ENCODE results near the gene TBC1D14.

TBC1D14 gene

DNA sequence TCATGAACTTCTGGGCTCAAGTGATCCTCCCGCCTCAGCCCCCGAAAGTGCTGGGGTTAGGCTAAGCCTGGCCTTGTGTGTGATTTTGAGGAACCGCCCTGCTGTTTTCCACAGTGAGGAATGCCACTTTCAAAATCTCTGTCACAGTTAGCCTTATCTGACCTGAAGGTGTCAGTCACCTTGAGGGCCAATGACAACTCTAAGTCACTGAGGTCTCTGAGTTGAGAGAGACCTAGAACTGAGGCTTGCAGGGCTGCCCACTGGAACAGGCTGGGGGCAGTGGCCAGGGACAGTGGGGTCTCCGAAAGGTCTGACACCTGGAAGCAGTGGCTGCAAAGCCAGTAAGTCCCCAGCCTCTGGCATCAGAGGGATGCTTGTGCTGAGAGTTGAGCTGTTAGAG lies 139.7 kb downstream of the TBC1D14 start:
- in situ Hi-C loops (cut with HindIII; ENCODE audit: low pct_ligation_motif_present, low sequenced_read_pairs): no loop called here
- H3K36me3 ChIP-seq (replicated peaks): peaks cover 9% of the 10 kb centered on the region
- no peaks in the 10 kb centered on the region for H3K27me3 ChIP-seq (replicated peaks)
- DNase-seq: no peak
- TF ChIP-seq, protein P1, sequence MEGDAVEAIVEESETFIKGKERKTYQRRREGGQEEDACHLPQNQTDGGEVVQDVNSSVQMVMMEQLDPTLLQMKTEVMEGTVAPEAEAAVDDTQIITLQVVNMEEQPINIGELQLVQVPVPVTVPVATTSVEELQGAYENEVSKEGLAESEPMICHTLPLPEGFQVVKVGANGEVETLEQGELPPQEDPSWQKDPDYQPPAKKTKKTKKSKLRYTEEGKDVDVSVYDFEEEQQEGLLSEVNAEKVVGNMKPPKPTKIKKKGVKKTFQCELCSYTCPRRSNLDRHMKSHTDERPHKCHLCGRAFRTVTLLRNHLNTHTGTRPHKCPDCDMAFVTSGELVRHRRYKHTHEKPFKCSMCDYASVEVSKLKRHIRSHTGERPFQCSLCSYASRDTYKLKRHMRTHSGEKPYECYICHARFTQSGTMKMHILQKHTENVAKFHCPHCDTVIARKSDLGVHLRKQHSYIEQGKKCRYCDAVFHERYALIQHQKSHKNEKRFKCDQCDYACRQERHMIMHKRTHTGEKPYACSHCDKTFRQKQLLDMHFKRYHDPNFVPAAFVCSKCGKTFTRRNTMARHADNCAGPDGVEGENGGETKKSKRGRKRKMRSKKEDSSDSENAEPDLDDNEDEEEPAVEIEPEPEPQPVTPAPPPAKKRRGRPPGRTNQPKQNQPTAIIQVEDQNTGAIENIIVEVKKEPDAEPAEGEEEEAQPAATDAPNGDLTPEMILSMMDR (IDR thresholded peaks at IDR 0.05; ENCODE audit: low read depth, low read length, missing control alignments): no peak
- no peak overlapping the region for H3K4me3 ChIP-seq (ENCODE audit: low read depth, low read length)
- no peak overlapping the region for H3K27ac ChIP-seq

DNA sequence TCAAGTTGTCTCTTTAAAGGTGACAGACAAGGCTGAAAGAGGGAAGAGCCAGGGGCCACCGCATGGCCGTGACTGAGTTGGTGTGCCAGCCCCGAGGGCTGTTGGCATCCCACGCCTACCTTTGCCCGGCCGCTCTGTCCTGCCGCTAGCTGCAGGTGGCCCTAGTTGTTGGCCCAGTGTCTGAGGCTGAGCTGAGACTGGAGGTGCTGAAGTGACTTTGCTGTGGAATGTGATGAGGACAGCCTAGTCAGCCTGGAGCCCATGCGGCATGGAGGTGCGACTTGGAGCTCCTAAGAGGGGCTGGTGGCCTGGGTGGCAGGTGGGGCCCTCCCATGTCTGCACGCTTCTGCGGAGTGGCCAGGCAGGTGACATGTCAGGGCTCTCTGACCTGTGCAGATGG lies 140.1 kb downstream of the TBC1D14 start:
- H3K4me3 ChIP-seq (ENCODE audit: low read depth, low read length): no peak overlapping the region
- TF ChIP-seq, protein P1 (IDR thresholded peaks at IDR 0.05; ENCODE audit: low read depth, low read length, missing control alignments): no peak
- no peaks in the 10 kb centered on the region for H3K27me3 ChIP-seq (replicated peaks)
- no peak overlapping the region for H3K27ac ChIP-seq
- H3K36me3 ChIP-seq (replicated peaks): peaks cover 9% of the 10 kb centered on the region
- in situ Hi-C loops (cut with HindIII; ENCODE audit: low pct_ligation_motif_present, low sequenced_read_pairs): no loop called here
- DNase-seq: no peak

DNA sequence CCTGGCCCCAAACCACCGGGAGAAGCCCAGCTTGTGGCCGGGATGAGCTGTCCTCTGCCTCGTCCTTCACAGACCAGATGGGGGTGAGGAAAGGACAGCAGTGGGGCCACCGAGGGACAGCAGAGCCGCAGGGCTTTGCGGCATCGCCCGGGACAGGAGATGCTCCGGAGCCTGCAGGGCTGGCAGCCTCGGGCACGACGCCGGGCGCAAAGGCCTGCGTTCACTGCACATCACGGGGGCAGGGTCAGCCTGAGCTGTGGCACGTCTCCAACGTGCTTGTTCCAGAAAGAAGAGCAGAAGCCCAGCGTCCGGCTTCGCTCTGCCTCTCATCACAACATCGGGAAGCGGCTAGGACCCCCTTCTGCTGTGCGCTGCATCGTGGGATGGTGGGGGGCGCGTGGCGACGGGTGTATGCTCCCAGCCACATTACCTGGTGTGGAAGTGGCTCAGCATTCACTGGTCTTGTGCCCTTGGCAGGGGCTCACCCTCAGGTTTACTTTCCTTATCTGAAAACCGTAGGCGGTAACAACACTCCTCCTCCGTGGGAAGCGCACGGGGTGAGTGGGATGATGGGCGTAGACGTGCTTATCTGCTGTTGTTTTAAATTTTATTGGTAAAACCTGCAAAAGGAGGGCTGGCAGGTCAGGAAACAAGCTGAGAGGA lies 141.0 kb downstream of the TBC1D14 start:
- Histone ChIP-seq H3K27ac (no peak overlapping the region), H3K4me3 (ENCODE audit: low read depth, low read length) (no peak overlapping the region), H3K27me3 (replicated peaks) (no peaks in the 10 kb centered on the region), H3K36me3 (replicated peaks) (peaks cover 11% of the 10 kb centered on the region)
- in situ Hi-C loops (cut with HindIII; ENCODE audit: low pct_ligation_motif_present, low sequenced_read_pairs): no loop called here
- DNase-seq: no peak
- TF ChIP-seq, protein P1 (IDR thresholded peaks at IDR 0.05; ENCODE audit: low read depth, low read length, missing control alignments): no peak

DNA sequence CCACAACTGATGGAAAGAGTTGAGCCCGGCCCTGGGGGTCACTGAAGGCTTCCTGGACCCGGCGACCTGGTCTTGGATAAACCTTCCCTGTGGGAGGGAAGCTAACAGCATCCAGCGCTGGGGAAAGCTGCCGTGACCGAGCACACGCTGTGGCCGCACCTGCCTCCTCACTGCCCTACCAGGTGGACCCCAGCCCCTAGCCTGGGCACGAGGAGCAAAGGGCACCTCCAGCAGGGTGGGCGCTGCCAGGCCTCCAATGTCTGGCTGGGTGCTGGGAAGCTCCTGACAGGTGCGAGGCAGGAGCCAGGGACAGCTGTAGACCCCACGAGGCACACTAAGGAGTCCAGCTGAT lies 141.5 kb downstream of the TBC1D14 start:
- peaks cover 14% of the 10 kb centered on the region for H3K36me3 ChIP-seq (replicated peaks)
- H3K4me3 ChIP-seq (ENCODE audit: low read depth, low read length): no peak overlapping the region
- DNase-seq: no peak
- H3K27ac ChIP-seq: no peak overlapping the region
- TF ChIP-seq, protein P1 (IDR thresholded peaks at IDR 0.05; ENCODE audit: low read depth, low read length, missing control alignments): no peak
- in situ Hi-C loops (cut with HindIII; ENCODE audit: low pct_ligation_motif_present, low sequenced_read_pairs): no loop called here
- no peaks in the 10 kb centered on the region for H3K27me3 ChIP-seq (replicated peaks)

DNA sequence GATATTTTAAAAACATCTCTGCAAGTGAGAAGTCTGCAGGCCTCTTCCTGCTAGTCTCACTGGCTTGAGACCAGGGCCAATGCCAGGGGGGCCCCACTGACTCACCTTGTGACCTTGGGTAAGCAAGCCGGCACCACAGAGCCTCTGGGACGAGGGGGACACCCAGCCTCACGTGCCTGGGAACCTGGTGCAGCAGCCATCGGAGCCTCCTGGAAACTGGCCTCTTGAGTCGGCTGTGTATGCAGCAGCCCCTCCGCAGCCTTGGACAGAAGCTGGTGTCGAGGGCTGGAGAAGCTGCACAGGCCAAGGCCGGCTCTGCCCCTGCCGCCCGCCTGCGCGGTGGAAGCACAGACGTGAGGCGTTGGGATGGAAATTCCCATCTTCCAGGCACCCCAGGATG lies 142.3 kb downstream of the TBC1D14 start:
- no peaks in the 10 kb centered on the region for H3K27me3 ChIP-seq (replicated peaks)
- TF ChIP-seq, protein P1 (IDR thresholded peaks at IDR 0.05; ENCODE audit: low read depth, low read length, missing control alignments): no peak
- no peak overlapping the region for H3K27ac ChIP-seq
- in situ Hi-C loops (cut with HindIII; ENCODE audit: low pct_ligation_motif_present, low sequenced_read_pairs): no loop called here
- DNase-seq: no peak
- H3K4me3 ChIP-seq (ENCODE audit: low read depth, low read length): no peak overlapping the region
- H3K36me3 ChIP-seq (replicated peaks): peaks cover 16% of the 10 kb centered on the region

DNA sequence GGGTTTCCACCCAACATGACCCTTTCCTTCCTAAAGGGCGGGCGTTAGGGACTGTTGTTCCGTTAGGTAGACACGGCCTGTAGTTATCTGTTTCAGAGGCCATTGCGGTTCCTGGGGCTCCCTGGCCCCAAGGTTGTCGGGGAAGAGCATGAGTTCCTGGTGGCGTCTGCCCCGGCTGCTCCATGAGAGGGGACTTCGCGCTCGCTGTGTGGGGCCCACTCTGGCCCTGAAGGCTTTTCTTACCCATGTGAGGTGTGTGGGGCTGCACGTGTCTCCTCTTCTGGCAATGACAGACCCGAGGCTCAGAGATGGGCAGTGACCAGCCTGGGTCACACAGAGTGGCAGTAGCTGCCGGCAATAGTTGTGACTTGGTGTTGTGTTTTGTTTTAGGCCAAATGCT lies 142.7 kb downstream of the TBC1D14 start:
- in situ Hi-C loops (cut with HindIII; ENCODE audit: low pct_ligation_motif_present, low sequenced_read_pairs): no loop called here
- Histone ChIP-seq H3K27ac (no peak overlapping the region), H3K27me3 (replicated peaks) (no peaks in the 10 kb centered on the region), H3K36me3 (replicated peaks) (peaks cover 16% of the 10 kb centered on the region), H3K4me3 (ENCODE audit: low read depth, low read length) (no peak overlapping the region)
- TF ChIP-seq, protein P1 (IDR thresholded peaks at IDR 0.05; ENCODE audit: low read depth, low read length, missing control alignments): no peak
- DNase-seq: no peak
